ENCODE results near the gene PIK3CD.

DNA sequence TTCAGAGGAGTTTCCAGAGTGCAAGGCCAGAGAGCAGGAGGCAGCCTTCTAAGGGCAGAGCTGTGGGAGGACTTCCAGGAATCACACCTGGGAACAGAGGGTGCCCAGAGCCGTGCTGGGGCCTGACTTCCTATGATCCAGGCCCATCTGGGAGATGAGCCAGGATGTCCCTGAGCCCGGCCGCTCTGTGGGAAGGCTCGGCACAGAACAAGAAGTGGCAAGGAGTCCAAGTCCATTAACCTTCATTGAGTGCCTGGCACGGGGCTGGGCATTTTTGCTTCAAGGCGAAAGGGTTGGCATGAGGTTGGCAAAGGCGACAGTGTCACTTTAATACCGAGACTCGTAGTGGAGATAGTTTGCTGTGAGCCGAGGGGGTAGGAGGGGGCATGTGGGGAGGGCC, 44.6 kb upstream of the PIK3CD start:
- no peak for TF ChIP-seq EZH2 (IDR thresholded peaks at IDR 0.05; ENCODE audit: borderline replicate concordance, low read length)
- TF ChIP-seq, protein P1, sequence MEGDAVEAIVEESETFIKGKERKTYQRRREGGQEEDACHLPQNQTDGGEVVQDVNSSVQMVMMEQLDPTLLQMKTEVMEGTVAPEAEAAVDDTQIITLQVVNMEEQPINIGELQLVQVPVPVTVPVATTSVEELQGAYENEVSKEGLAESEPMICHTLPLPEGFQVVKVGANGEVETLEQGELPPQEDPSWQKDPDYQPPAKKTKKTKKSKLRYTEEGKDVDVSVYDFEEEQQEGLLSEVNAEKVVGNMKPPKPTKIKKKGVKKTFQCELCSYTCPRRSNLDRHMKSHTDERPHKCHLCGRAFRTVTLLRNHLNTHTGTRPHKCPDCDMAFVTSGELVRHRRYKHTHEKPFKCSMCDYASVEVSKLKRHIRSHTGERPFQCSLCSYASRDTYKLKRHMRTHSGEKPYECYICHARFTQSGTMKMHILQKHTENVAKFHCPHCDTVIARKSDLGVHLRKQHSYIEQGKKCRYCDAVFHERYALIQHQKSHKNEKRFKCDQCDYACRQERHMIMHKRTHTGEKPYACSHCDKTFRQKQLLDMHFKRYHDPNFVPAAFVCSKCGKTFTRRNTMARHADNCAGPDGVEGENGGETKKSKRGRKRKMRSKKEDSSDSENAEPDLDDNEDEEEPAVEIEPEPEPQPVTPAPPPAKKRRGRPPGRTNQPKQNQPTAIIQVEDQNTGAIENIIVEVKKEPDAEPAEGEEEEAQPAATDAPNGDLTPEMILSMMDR (conservative IDR thresholded peaks at IDR 0.05 in 1 of 2, IDR thresholded peaks at IDR 0.05 in 1 of 2; ENCODE audit: extremely low read depth in 1 of 2, insufficient read depth in 1 of 2, low read depth in 1 of 2, low read length in 2 of 2) = no peak
